ENCODE results near the gene SPSB4. TPM values are rescaled to one million over a fixed set of nuclear protein-coding genes. Genes with fewer than 3 reads are reported as not detected.

Gene SPSB4
- total RNA-seq, 1 donor: not detected

GRCh38 chr3:141074529-141074928 is 23.4 kb downstream of the SPSB4 start:
- DNase-seq (ENCODE audit: low read depth): no peak
- TF ChIP-seq, protein P1, sequence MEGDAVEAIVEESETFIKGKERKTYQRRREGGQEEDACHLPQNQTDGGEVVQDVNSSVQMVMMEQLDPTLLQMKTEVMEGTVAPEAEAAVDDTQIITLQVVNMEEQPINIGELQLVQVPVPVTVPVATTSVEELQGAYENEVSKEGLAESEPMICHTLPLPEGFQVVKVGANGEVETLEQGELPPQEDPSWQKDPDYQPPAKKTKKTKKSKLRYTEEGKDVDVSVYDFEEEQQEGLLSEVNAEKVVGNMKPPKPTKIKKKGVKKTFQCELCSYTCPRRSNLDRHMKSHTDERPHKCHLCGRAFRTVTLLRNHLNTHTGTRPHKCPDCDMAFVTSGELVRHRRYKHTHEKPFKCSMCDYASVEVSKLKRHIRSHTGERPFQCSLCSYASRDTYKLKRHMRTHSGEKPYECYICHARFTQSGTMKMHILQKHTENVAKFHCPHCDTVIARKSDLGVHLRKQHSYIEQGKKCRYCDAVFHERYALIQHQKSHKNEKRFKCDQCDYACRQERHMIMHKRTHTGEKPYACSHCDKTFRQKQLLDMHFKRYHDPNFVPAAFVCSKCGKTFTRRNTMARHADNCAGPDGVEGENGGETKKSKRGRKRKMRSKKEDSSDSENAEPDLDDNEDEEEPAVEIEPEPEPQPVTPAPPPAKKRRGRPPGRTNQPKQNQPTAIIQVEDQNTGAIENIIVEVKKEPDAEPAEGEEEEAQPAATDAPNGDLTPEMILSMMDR (IDR thresholded peaks at IDR 0.05; ENCODE audit: insufficient read depth, low read length): no peak
- no peak overlapping the region for H3K4me3 ChIP-seq (ENCODE audit: low read depth, low read length)

DNA sequence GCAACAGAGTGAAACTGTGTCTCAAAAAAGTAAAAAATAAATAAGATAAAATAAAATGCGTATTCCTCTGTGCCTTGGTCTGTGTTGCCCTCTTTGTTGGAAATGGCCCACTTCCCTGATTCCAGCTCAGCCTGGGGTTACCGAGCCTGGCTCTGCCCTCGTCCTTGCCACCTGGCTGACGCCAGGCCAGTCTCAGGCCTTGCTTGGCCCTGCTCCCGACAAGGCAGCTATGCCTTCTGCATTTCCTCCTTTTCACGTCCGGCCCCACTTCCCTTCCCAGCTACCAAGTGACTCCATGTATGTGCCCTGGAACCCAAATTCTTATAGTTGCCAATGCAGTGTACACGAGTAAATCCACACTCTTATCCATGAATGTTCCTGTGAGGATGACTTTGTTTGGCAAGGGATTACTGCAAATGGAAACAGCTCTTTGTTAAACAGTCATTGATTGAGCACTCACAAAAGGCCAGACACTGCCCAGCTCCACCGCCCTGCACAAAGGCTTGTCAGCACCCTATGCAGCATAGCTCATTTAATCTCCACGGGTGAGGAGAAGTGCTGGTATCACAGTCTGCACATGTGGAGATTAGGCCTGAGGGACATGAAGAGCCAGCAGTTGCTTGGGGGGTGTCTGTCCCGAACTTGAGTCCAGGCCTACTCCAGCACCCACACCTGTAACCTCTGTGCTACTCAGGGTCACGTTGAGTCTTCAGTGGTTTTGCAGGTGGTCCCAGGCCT is 25.1 kb downstream of the SPSB4 start:
- TF ChIP-seq, protein P1 (IDR thresholded peaks at IDR 0.05; ENCODE audit: insufficient read depth, low read length): no peak
- no peak for DNase-seq (ENCODE audit: low read depth)
- H3K4me3 ChIP-seq (ENCODE audit: low read depth, low read length): no peak overlapping the region

GRCh38 chr3:141076797-141077571 is 25.8 kb downstream of the SPSB4 start:
- peak; percentile 12 for DNase-seq (ENCODE audit: low read depth)
- TF ChIP-seq, protein P1 (IDR thresholded peaks at IDR 0.05; ENCODE audit: insufficient read depth, low read length): no peak
- peak overlapping the region; percentile 17 for H3K4me3 ChIP-seq (ENCODE audit: low read depth, low read length)

- no peak for DNase-seq (ENCODE audit: low read depth)
- no peak overlapping the region for H3K4me3 ChIP-seq (ENCODE audit: low read depth, low read length)
- TF ChIP-seq, protein P1 (IDR thresholded peaks at IDR 0.05; ENCODE audit: insufficient read depth, low read length): no peak
Measured at GRCh38 chr3:141077631-141078030, 26.5 kb downstream of the SPSB4 start.

- TF ChIP-seq, protein P1 (IDR thresholded peaks at IDR 0.05; ENCODE audit: insufficient read depth, low read length): no peak
- DNase-seq (ENCODE audit: low read depth): no peak
- H3K4me3 ChIP-seq (ENCODE audit: low read depth, low read length): no peak overlapping the region
Measured at GRCh38 chr3:141078200-141078599, 27.1 kb downstream of the SPSB4 start.

DNA sequence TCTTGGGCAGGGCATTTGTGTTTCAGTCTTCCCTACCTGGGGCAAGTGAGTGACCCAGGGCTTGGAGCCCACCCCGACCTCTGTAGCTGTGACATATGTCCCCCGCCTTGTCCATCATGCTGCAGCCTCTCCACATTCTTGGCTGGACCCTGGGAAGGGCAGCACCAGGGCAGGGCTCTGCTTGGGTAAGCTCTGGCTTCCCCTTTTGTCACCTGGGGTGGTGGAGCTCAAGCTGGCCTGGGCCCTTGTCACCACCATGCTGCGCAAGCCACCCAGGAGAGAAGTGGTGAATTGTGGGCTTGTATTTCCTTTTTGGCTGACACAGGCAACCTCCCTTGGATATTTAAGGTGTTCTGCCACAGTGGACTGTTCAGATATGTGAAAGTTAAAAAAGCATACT is 29.3 kb downstream of the SPSB4 start:
- H3K4me3 ChIP-seq (ENCODE audit: low read depth, low read length): no peak overlapping the region
- TF ChIP-seq, protein P1 (IDR thresholded peaks at IDR 0.05; ENCODE audit: insufficient read depth, low read length): no peak
- DNase-seq (ENCODE audit: low read depth): no peak
